AG10803 (cell line): ENCODE data around the gene EP400.

Experiments
- DNase-seq: peaks from one replicate; pipeline ENCODE4 v3.0.0; 2010; ENCODE audit warnings: low read depth
- H3K4me3 ChIP-seq: 2 replicates; pipeline ENCODE4 v1.5.1; 2011; ENCODE audit warnings: mild to moderate bottlenecking, low read length, control low read depth
- TF ChIP-seq, protein P1 (sequence below): conservative IDR thresholded peaks from 2 replicates; pipeline ENCODE4 v1.5.1; 2011; ENCODE audit warnings: mild to moderate bottlenecking, low read length, control low read depth, inconsistent platforms

The EP400 gene

DNA sequence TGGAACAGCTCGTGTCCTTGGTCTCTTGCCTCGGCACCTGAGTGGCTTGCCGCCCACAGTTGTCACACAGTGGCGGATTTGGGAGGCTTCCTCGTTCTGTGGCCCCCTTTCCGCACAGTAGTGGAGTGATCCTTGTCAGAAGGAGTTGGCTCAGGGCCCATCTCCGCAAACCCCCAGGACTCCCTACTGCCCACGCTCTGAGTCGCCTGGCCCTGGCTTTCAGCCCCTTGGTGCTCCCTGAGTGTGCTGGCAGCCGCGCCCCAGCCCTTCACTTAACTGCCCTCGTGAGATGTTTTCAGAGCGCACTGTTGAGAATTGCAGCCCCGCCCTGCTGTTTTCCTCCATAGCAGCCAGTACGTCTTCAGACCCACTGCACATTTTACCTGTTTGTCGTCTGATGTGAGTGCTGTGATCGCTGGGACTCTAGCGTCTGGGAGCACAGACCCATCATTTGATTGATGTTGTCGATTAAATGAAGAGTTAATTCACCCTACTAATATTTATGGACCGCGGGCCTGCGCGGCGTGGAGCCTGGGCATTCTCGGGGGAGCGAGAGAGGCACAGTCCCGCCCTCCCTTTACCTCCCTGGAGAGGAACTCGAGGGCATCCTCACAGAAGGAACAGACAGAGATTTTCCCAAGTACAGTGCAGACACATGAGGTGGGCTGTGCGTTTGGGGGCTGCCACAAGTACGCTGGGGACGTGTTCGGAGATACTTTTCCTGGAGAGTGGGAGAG is 102.6 kb downstream of the EP400 start:
- no peak for DNase-seq
- TF ChIP-seq, protein P1, sequence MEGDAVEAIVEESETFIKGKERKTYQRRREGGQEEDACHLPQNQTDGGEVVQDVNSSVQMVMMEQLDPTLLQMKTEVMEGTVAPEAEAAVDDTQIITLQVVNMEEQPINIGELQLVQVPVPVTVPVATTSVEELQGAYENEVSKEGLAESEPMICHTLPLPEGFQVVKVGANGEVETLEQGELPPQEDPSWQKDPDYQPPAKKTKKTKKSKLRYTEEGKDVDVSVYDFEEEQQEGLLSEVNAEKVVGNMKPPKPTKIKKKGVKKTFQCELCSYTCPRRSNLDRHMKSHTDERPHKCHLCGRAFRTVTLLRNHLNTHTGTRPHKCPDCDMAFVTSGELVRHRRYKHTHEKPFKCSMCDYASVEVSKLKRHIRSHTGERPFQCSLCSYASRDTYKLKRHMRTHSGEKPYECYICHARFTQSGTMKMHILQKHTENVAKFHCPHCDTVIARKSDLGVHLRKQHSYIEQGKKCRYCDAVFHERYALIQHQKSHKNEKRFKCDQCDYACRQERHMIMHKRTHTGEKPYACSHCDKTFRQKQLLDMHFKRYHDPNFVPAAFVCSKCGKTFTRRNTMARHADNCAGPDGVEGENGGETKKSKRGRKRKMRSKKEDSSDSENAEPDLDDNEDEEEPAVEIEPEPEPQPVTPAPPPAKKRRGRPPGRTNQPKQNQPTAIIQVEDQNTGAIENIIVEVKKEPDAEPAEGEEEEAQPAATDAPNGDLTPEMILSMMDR = no peak
- H3K4me3 ChIP-seq = no peak overlapping the region

DNA sequence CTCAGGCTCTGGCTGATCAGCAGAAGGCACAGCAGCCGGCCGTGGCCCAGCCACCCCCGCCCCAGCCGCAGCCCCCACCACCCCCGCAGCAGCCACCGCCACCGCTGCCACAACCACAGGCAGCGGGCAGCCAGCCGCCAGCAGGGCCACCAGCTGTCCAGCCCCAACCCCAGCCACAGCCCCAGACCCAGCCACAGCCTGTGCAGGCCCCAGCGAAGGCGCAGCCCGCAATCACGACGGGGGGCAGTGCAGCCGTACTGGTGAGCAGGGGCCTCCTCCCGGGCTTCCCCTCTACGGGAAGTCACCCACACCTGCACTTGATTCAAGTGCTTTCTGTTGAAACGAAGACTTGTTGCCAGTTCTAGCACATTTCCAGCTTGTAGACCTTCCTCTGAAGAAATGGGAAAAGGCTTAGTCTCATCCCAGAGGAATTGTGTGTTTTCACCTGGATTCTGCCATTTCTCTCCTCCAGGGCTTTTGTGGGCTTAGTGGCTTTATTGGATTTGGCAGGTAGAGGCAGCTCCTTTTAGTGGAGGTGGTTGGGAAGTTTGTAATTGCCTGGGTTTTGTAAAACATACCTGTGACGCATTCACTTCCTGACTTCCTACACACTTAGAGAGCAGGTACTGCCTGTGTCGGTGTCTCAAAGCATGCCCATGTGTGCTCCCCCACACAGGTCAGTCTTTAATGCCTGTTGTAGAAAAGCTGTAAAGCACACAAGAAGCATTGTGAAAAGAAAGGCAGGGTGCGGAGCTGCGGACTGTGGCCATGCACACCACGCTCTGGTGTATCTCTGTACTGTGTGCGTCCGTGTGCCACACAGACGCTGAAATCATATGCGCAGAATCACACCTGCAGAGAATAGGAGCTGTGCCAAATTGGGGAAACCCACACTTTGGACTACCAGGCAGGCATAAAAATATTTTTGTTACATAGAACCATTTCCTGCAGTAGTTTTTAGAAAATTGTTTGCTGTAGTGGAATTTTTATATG is 103.9 kb downstream of the EP400 start:
- TF ChIP-seq, protein P1 = no peak
- H3K4me3 ChIP-seq = no peak overlapping the region
- DNase-seq = no peak

GRCh38 chr12:132054983-132055382 is 105.2 kb downstream of the EP400 start:
- TF ChIP-seq, protein P1 = no peak
- H3K4me3 ChIP-seq = no peak overlapping the region
- no peak for DNase-seq

DNA sequence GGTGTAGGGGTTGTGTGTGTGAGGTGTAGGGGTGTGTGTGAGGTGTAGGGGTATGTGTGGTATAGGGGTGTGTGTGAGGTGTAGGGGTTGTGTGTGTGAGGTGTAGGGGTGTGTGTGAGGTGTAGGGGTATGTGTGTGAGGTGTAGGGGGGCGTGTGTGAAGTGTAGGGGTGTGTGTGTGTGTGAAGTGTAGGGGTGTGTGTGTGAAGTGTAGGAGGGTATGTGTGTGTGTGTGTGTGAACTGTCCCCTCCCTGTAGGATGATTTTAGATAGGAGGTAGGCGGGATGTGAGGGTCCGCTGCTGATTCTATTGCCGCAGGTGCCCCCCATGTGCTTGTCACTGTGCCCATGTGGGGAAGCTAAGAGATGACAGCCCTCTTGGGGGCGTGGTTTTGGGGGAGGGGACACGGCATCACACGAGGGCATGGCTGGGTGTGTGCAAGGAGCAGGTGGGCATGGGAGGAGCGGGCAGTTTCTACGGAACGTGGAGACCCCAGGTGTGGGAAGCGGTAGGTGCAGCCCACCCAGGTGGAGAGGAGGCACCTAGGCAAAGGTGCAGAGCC is 105.9 kb downstream of the EP400 start:
- H3K4me3 ChIP-seq = no peak overlapping the region
- no peak for DNase-seq
- TF ChIP-seq, protein P1 = no peak

DNA sequence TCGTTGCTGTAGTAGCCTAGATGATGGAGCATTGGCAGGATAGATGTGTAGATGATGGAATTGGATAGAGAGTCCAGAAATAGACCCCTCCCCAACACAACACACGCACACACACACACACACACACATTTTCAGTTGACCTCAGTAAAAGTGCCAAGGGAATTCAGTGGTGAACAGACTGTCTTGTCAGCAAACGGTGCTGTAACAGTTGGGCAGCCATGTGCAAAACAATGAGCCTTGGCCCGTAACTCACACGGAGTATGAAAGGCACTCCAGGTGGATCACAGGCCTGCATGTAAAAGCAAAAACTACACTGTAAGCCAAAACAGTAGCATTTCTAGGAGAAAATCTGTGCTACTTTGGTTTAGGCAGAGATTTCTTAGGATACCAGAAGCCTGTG is 106.6 kb downstream of the EP400 start:
- TF ChIP-seq, protein P1 = no peak
- no peak for DNase-seq
- H3K4me3 ChIP-seq = no peak overlapping the region

- TF ChIP-seq, protein P1 = no peak
- H3K4me3 ChIP-seq = no peak overlapping the region
- no peak for DNase-seq
Measured at GRCh38 chr12:132056951-132057350, 107.2 kb downstream of the EP400 start.
